ENCODE data around the gene ALDH5A1. TPM values are rescaled to one million over a fixed set of nuclear protein-coding genes. Genes with fewer than 3 reads are reported as not detected.

The ALDH5A1 gene
- total and polyA plus RNA-seq, 5 donors from 2014 or later, result 4.7 to 14.9 (median 9.8) TPM

GRCh38 chr6:24565196-24565595 lies 70.4 kb downstream of the ALDH5A1 start:
- H3K27me3 Mint-ChIP-seq, result peaks cover 15% of the 10 kb centered on the region
- no peak overlapping the region for H3K4me3 Mint-ChIP-seq
- ATAC-seq (ENCODE audit: low read depth in 2 of 2) (no peak), DNase-seq (no peak)
- H3K9me3 Mint-ChIP-seq, result no peaks in the 10 kb centered on the region
- H3K4me1 ChIP-seq (ENCODE audit: control insufficient read depth, insufficient read depth, low read length, poor library complexity, severe bottlenecking), result no peaks in the 10 kb centered on the region
- H3K27ac ChIP-seq (ENCODE audit: insufficient read depth, low read length, poor library complexity, severe bottlenecking), result no peak overlapping the region
- H3K36me3 ChIP-seq (ENCODE audit: control insufficient read depth, insufficient read depth, low read length), result no peaks in the 10 kb centered on the region
- H3K36me3 Mint-ChIP-seq, result no peaks in the 10 kb centered on the region
- no peaks in the 10 kb centered on the region for H3K4me1 Mint-ChIP-seq
- no peaks in the 10 kb centered on the region for H3K27me3 ChIP-seq (ENCODE audit: control insufficient read depth, insufficient read depth, low read length)
- H3K27ac Mint-ChIP-seq, result no peak overlapping the region
- H3K9me3 ChIP-seq (ENCODE audit: control insufficient read depth in 2 of 2, low read length in 2 of 2), result no peaks in the 10 kb centered on the region
- H3K4me3 ChIP-seq (ENCODE audit: low read depth, low read length), result no peak overlapping the region

DNA sequence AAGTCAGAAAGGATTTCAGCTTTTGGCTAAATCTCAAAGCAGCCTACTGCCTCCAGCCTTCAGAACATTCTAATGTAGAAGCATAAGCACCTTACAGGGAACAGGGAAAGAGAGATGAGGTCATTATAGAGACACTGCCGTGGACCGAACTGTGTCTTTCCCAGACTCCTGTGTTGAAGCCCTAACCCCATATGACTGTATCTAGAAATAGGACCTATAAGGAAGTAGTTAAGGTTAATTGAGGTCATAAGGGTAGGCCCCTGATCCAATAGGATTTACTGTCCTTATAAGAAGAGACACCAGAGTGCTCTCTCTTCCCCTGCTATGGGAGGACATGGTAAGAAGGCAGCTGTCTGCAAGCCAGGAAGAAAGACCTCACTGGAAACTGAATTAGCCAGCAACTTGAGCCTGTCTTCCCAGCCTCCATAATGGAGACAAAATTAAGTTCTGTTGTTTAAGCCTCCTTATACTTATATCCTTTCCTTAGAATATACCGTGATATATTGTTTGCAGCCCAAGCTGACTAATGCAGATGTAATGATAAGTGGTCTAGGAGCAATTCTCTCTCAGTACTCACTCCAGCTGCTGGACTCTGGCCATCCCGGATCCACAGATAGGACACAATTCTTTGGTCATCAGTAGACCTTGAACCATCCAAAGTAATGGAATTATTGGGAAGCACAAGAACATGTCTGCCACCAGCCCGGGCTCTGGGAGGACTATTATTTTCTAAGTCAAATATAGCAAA lies 71.4 kb downstream of the ALDH5A1 start:
- Histone ChIP-seq H3K4me1 (ENCODE audit: control insufficient read depth, insufficient read depth, low read length, poor library complexity, severe bottlenecking) (no peaks in the 10 kb centered on the region), H3K27me3 (ENCODE audit: control insufficient read depth, insufficient read depth, low read length) (no peaks in the 10 kb centered on the region), H3K27ac (ENCODE audit: insufficient read depth, low read length, poor library complexity, severe bottlenecking) (no peak overlapping the region), H3K36me3 (ENCODE audit: control insufficient read depth, insufficient read depth, low read length) (no peaks in the 10 kb centered on the region), H3K9me3 (ENCODE audit: control insufficient read depth in 2 of 2, low read length in 2 of 2) (no peaks in the 10 kb centered on the region), H3K4me3 (ENCODE audit: low read depth, low read length) (no peak overlapping the region)
- H3K4me3 Mint-ChIP-seq, result no peak overlapping the region
- H3K4me1 Mint-ChIP-seq, result no peaks in the 10 kb centered on the region
- no peaks in the 10 kb centered on the region for H3K36me3 Mint-ChIP-seq
- H3K27me3 Mint-ChIP-seq, result peaks cover 5% of the 10 kb centered on the region
- ATAC-seq (ENCODE audit: low read depth in 2 of 2) (no peak), DNase-seq (no peak)
- no peak overlapping the region for H3K27ac Mint-ChIP-seq
- no peaks in the 10 kb centered on the region for H3K9me3 Mint-ChIP-seq

GRCh38 chr6:24568683-24569082 lies 73.9 kb downstream of the ALDH5A1 start:
- H3K36me3 ChIP-seq (ENCODE audit: control insufficient read depth, insufficient read depth, low read length), result no peaks in the 10 kb centered on the region
- Mint-ChIP-seq H3K4me3 (no peak overlapping the region), H3K36me3 (no peaks in the 10 kb centered on the region), H3K27ac (no peak overlapping the region), H3K4me1 (no peaks in the 10 kb centered on the region), H3K27me3 (peaks cover 9% of the 10 kb centered on the region), H3K9me3 (no peaks in the 10 kb centered on the region)
- no peaks in the 10 kb centered on the region for H3K4me1 ChIP-seq (ENCODE audit: control insufficient read depth, insufficient read depth, low read length, poor library complexity, severe bottlenecking)
- no peak overlapping the region for H3K4me3 ChIP-seq (ENCODE audit: low read depth, low read length)
- DNase-seq, result no peak
- no peak for ATAC-seq (ENCODE audit: low read depth in 2 of 2)
- no peak overlapping the region for H3K27ac ChIP-seq (ENCODE audit: insufficient read depth, low read length, poor library complexity, severe bottlenecking)
- H3K27me3 ChIP-seq (ENCODE audit: control insufficient read depth, insufficient read depth, low read length), result no peaks in the 10 kb centered on the region
- H3K9me3 ChIP-seq (ENCODE audit: control insufficient read depth in 2 of 2, low read length in 2 of 2), result no peaks in the 10 kb centered on the region

DNA sequence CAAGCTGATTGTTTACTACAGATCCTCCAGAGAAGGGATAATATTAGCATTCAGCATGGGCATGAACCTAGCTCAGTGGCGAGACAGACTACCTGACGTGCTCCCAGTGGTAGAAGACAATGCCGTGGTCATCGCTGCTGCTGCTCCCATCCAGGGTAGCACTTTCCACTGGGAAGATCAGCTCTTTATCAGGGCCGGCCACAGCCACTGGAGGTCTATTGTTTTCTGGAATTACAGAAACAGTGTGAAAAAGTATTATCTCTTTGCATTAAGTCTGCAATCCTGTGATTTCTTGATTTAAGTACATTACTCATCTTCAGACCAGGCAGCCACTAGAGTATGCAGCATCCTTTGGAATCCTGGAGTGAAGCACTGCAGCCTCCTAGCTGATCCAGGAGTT lies 75.0 kb downstream of the ALDH5A1 start:
- no peaks in the 10 kb centered on the region for H3K9me3 ChIP-seq (ENCODE audit: control insufficient read depth in 2 of 2, low read length in 2 of 2)
- no peak overlapping the region for H3K4me3 ChIP-seq (ENCODE audit: low read depth, low read length)
- H3K9me3 Mint-ChIP-seq, result no peaks in the 10 kb centered on the region
- H3K4me3 Mint-ChIP-seq, result no peak overlapping the region
- H3K27ac Mint-ChIP-seq, result no peak overlapping the region
- no peak for DNase-seq
- ATAC-seq (ENCODE audit: low read depth in 2 of 2), result no peak
- peaks cover 9% of the 10 kb centered on the region for H3K27me3 Mint-ChIP-seq
- H3K4me1 ChIP-seq (ENCODE audit: control insufficient read depth, insufficient read depth, low read length, poor library complexity, severe bottlenecking), result no peaks in the 10 kb centered on the region
- no peaks in the 10 kb centered on the region for H3K4me1 Mint-ChIP-seq
- H3K36me3 Mint-ChIP-seq, result no peaks in the 10 kb centered on the region
- H3K27ac ChIP-seq (ENCODE audit: insufficient read depth, low read length, poor library complexity, severe bottlenecking), result no peak overlapping the region
- H3K36me3 ChIP-seq (ENCODE audit: control insufficient read depth, insufficient read depth, low read length), result no peaks in the 10 kb centered on the region
- H3K27me3 ChIP-seq (ENCODE audit: control insufficient read depth, insufficient read depth, low read length), result no peaks in the 10 kb centered on the region

DNA sequence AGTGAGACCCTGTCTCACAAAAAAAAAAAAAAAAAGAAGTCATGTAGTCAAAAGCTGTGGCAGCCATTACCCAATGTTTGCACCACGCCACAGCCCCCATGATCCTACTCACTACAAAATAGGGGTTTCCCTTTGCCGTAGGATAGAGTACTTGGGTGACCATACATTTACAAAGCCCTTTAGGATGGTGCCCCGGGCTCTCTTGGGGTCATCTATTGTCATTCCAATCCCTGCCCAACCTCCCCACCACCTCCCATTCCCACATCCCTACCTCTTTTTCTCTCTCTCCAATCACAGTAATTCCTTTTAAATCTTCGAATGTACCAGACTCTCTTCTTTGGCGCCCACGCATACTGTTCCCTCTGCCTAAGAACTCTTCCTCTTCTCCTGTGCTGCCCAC lies 76.6 kb downstream of the ALDH5A1 start:
- no peak overlapping the region for H3K4me3 Mint-ChIP-seq

GRCh38 chr6:24574809-24575208 lies 80.0 kb downstream of the ALDH5A1 start:
- no peak overlapping the region for H3K4me3 ChIP-seq (ENCODE audit: low read depth, low read length)
- Mint-ChIP-seq H3K27me3 (peaks cover 16% of the 10 kb centered on the region), H3K9me3 (peaks cover 0 to 2% (median 0%) of the 10 kb centered on the region in 7 donors), H3K4me3 (no peak overlapping the region), H3K36me3 (no peaks in the 10 kb centered on the region), H3K4me1 (no peaks in the 10 kb centered on the region), H3K27ac (no peak overlapping the region)
- no peaks in the 10 kb centered on the region for H3K4me1 ChIP-seq (ENCODE audit: control insufficient read depth, insufficient read depth, low read length, poor library complexity, severe bottlenecking)
- no peaks in the 10 kb centered on the region for H3K36me3 ChIP-seq (ENCODE audit: control insufficient read depth, insufficient read depth, low read length)
- ATAC-seq (ENCODE audit: low read depth in 2 of 2) (no peak), DNase-seq (no peak)
- H3K27me3 ChIP-seq (ENCODE audit: control insufficient read depth, insufficient read depth, low read length), result peaks cover 4% of the 10 kb centered on the region
- H3K9me3 ChIP-seq (ENCODE audit: control insufficient read depth in 2 of 2, low read length in 2 of 2), result no peaks in the 10 kb centered on the region
- no peak overlapping the region for H3K27ac ChIP-seq (ENCODE audit: insufficient read depth, low read length, poor library complexity, severe bottlenecking)

More for the DNA sequence above, 76.6 kb downstream of the ALDH5A1 start:
- Histone ChIP-seq H3K27me3 (ENCODE audit: control insufficient read depth, insufficient read depth, low read length) (no peaks in the 10 kb centered on the region), H3K4me3 (ENCODE audit: low read depth, low read length) (no peak overlapping the region), H3K9me3 (ENCODE audit: control insufficient read depth in 2 of 2, low read length in 2 of 2) (no peaks in the 10 kb centered on the region), H3K36me3 (ENCODE audit: control insufficient read depth, insufficient read depth, low read length) (no peaks in the 10 kb centered on the region), H3K4me1 (ENCODE audit: control insufficient read depth, insufficient read depth, low read length, poor library complexity, severe bottlenecking) (no peaks in the 10 kb centered on the region), H3K27ac (ENCODE audit: insufficient read depth, low read length, poor library complexity, severe bottlenecking) (no peak overlapping the region)
- Mint-ChIP-seq H3K4me1 (no peaks in the 10 kb centered on the region), H3K36me3 (no peaks in the 10 kb centered on the region), H3K9me3 (no peaks in the 10 kb centered on the region), H3K27me3 (peaks cover 16% of the 10 kb centered on the region), H3K27ac (peak overlapping the region in 1 of 3 donors; percentile 43)
- no peak for ATAC-seq (ENCODE audit: low read depth in 2 of 2)
- DNase-seq, result no peak

GRCh38 chr6:24576447-24576846 lies 81.7 kb downstream of the ALDH5A1 start:
- Histone ChIP-seq H3K27ac (ENCODE audit: insufficient read depth, low read length, poor library complexity, severe bottlenecking) (no peak overlapping the region), H3K9me3 (ENCODE audit: control insufficient read depth in 2 of 2, low read length in 2 of 2) (no peaks in the 10 kb centered on the region), H3K36me3 (ENCODE audit: control insufficient read depth, insufficient read depth, low read length) (no peaks in the 10 kb centered on the region), H3K27me3 (ENCODE audit: control insufficient read depth, insufficient read depth, low read length) (peaks cover 7% of the 10 kb centered on the region), H3K4me3 (ENCODE audit: low read depth, low read length) (no peak overlapping the region), H3K4me1 (ENCODE audit: control insufficient read depth, insufficient read depth, low read length, poor library complexity, severe bottlenecking) (no peaks in the 10 kb centered on the region)
- Mint-ChIP-seq H3K27ac (no peak overlapping the region), H3K36me3 (no peaks in the 10 kb centered on the region), H3K4me3 (no peak overlapping the region), H3K9me3 (peaks cover 0 to 2% (median 0%) of the 10 kb centered on the region in 7 donors), H3K27me3 (peaks cover 22% of the 10 kb centered on the region), H3K4me1 (peaks cover 0 to 1% (median 0%) of the 10 kb centered on the region in 4 donors)
- no peak for DNase-seq
- no peak for ATAC-seq (ENCODE audit: low read depth in 2 of 2)

GRCh38 chr6:24581084-24581669 lies 86.4 kb downstream of the ALDH5A1 start:
- H3K4me1 Mint-ChIP-seq, result peaks cover 0 to 6% (median 4%) of the 10 kb centered on the region in 4 donors
- DNase-seq (peak; percentile 61 to 74 (median 67)), ATAC-seq (ENCODE audit: low read depth in 2 of 2) (peak; percentile 77 to 81)
- H3K9me3 Mint-ChIP-seq, result peaks cover 0 to 2% (median 0%) of the 10 kb centered on the region in 7 donors
- Histone ChIP-seq H3K9me3 (ENCODE audit: control insufficient read depth in 2 of 2, low read length in 2 of 2) (no peaks in the 10 kb centered on the region), H3K4me1 (ENCODE audit: control insufficient read depth, insufficient read depth, low read length, poor library complexity, severe bottlenecking) (no peaks in the 10 kb centered on the region), H3K27me3 (ENCODE audit: control insufficient read depth, insufficient read depth, low read length) (peaks cover 13% of the 10 kb centered on the region), H3K4me3 (ENCODE audit: low read depth, low read length) (no peak overlapping the region), H3K36me3 (ENCODE audit: control insufficient read depth, insufficient read depth, low read length) (no peaks in the 10 kb centered on the region), H3K27ac (ENCODE audit: insufficient read depth, low read length, poor library complexity, severe bottlenecking) (no peak overlapping the region)
- no peaks in the 10 kb centered on the region for H3K36me3 Mint-ChIP-seq
- H3K27me3 Mint-ChIP-seq, result peaks cover 32% of the 10 kb centered on the region
- peak overlapping the region in 1 of 3 donors; percentile 44 for H3K27ac Mint-ChIP-seq
- H3K4me3 Mint-ChIP-seq, result no peak overlapping the region

All from CD4-positive, CD25-positive, alpha-beta regulatory T cell (primary cell).